ENCODE results near the gene PIP5K1C.

PIP5K1C gene

GRCh38 chr19:3620817-3621547, 79.3 kb downstream of the PIP5K1C start:
- TF ChIP-seq CTCF (IDR thresholded peaks at IDR 0.05), result no peak
- DNase-seq (ENCODE audit: low spot score), result no peak
- Histone ChIP-seq H3K27ac (no peak overlapping the region), H3K4me3 (no peak overlapping the region)

GRCh38 chr19:3620145-3620816, 80.0 kb downstream of the PIP5K1C start:
- DNase-seq (ENCODE audit: low spot score), result no peak
- Histone ChIP-seq H3K27ac (no peak overlapping the region), H3K4me3 (no peak overlapping the region)
- TF ChIP-seq CTCF (IDR thresholded peaks at IDR 0.05), result no peak

GRCh38 chr19:3619631-3620012, 80.6 kb downstream of the PIP5K1C start:
- Histone ChIP-seq H3K4me3 (no peak overlapping the region), H3K27ac (no peak overlapping the region)
- no peak for TF ChIP-seq CTCF (IDR thresholded peaks at IDR 0.05)
- no peak for DNase-seq (ENCODE audit: low spot score)

GRCh38 chr19:3618811-3619630, 81.2 kb downstream of the PIP5K1C start:
- DNase-seq (ENCODE audit: low spot score), result no peak

GRCh38 chr19:3618144-3618810, 82.0 kb downstream of the PIP5K1C start:
- H3K27ac ChIP-seq, result peak overlapping the region in 1 of 2 donors; percentile 74
- DNase-seq (ENCODE audit: low spot score), result no peak
- peak overlapping the region; percentile 39 for H3K4me3 ChIP-seq
- TF ChIP-seq CTCF (IDR thresholded peaks at IDR 0.05), result peak; percentile 98

More at GRCh38 chr19:3618811-3619630, 81.2 kb downstream of the PIP5K1C start:
- H3K27ac ChIP-seq, result no peak overlapping the region
- no peak overlapping the region for H3K4me3 ChIP-seq
- no peak for TF ChIP-seq CTCF (IDR thresholded peaks at IDR 0.05)

- Histone ChIP-seq H3K4me3 (peak overlapping the region; percentile 39), H3K27ac (peak overlapping the region in 1 of 2 donors; percentile 74)
- no peak for DNase-seq (ENCODE audit: low spot score)
- TF ChIP-seq CTCF (IDR thresholded peaks at IDR 0.05), result no peak
Measured at GRCh38 chr19:3617463-3617862, 82.8 kb downstream of the PIP5K1C start.
